A549 treated with Hydrocortisone at 1 μM for 4 hours (cell line): Measurements from ENCODE around the gene ZNF138. TPM values are rescaled to one million over a fixed set of nuclear protein-coding genes. Genes with fewer than 3 reads are reported as not detected.

Source experiments
- total RNA-seq: library from RNA; stranded (reverse); fragments of 200-300 nt; extraction: Qiagen RNA extraction; gene quantifications from 5 replicates; pipeline ENCODE4 v1.2.3, GENCODE V29; 2022

ZNF138 gene
- 3.1 to 3.6 TPM (median 3.1 TPM) in 5 replicates for total RNA-seq

DNA sequence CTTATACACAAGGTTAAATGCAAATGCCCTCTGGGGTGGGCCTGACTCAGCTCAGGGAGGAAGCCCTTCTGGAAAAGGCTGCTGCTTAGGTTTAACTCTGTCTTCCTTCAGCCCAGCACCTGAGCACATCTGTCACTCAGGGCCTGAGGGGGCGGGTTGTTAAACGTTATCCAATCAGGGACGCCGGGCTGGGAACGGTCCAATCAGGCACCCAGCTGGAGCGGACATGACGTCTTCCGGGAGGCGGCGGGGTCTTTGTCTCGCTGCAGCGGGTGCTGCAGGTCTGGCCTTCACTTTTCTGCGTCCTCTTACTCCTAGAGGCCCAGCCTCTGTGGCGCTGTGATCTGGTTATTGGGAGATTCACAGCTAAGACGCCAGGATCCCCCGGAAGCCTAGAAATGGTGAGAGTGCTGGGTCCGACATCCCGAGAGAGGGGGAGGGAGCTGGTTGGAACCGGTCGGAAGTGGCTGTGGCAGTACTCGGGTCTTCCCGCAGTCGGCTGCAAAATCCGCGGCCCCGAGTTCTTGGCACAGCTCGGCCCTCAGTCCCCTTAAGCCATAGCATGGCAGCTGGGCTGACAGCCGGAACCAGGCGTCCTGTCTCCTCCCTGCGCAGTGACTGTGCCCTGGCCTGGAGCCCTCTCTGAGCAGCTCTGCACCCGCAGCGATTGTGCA is at the start of gene ZNF138:
ZNF138 (plus strand) TSS at position 258 of the 674 bp plus-strand sequence; CDS start at position 399, 141 bp downstream.

Other genes starting within 250 kb of the ZNF138 start
- 1.4 to 3.2 TPM (median 2.0 TPM) in 5 replicates for gene ZNF680, start 231.4 kb upstream of the ZNF138 start, total RNA-seq
- gene ZNF107, start 128.3 kb upstream of the ZNF138 start, total RNA-seq, result 1.9 to 3.8 TPM (median 2.2 TPM) in 5 replicates
- gene ZNF273, start 108.8 kb downstream of the ZNF138 start, total RNA-seq, result 1.9 to 2.8 TPM (median 2.4 TPM) in 5 replicates
- 0.09 to 0.32 TPM (median 0.14 TPM) in 5 replicates for gene ZNF117, start 196.6 kb downstream of the ZNF138 start, total RNA-seq
- 3.8 to 5.3 TPM (median 3.8 TPM) in 5 replicates for gene ERV3-1, start 212.3 kb downstream of the ZNF138 start, total RNA-seq